GM12878 (cell line): ENCODE measurements around the gene PLP2. TPM values are rescaled to one million over a fixed set of nuclear protein-coding genes. Genes with fewer than 3 reads are reported as not detected.

Experiments used
- CHD1 ChIP-seq: IDR thresholded peaks from 2 replicates; pipeline ENCODE4 v1.6.1; 2012; ENCODE audit warnings: low read depth, low read length, improper control_type of control experiment
- FOXK2 ChIP-seq: fragments of 450-650 bp; IDR thresholded peaks from 2 replicates; pipeline ENCODE4 v1.6.1; 2017; ENCODE audit warnings: mild to moderate bottlenecking, moderate library complexity
- GATAD2B ChIP-seq: fragments of 450-650 bp; conservative IDR thresholded peaks from 2 replicates; pipeline ENCODE4 v1.6.1; 2017; ENCODE audit warnings: low read depth, mild to moderate bottlenecking, moderate library complexity
- HDGF ChIP-seq: fragments of 450-650 bp; IDR thresholded peaks from 2 replicates; pipeline ENCODE4 v1.6.1; 2016; ENCODE audit warnings: antibody characterized with exemption
- KLF5 ChIP-seq: fragments of 450-650 bp; IDR thresholded peaks from 2 replicates; pipeline ENCODE4 v1.6.1; 2014; ENCODE audit warnings: mild to moderate bottlenecking; ENCODE audit not compliant: partially characterized antibody
- MTA2 ChIP-seq: fragments of 450-650 bp; IDR thresholded peaks from 2 replicates; pipeline ENCODE4 v1.6.1; 2016; ENCODE audit warnings: low read depth, mild to moderate bottlenecking, moderate library complexity
- MTA3 ChIP-seq: IDR thresholded peaks from 2 replicates; pipeline ENCODE4 v1.6.1; 2012; ENCODE audit warnings: low read length, inconsistent platforms, borderline replicate concordance
- RAD51 ChIP-seq: fragments of 450-650 bp; IDR thresholded peaks from 2 replicates; pipeline ENCODE4 v1.6.1; 2016; ENCODE audit warnings: moderate library complexity, mild to moderate bottlenecking, inconsistent platforms
- RELA ChIP-seq: fragments of 450-650 bp; IDR thresholded peaks from 2 replicates; pipeline ENCODE4 v1.8.0; 2014; ENCODE audit warnings: borderline replicate concordance; ENCODE audit not compliant: partially characterized antibody
- SIX5 ChIP-seq: IDR thresholded peaks from 2 replicates; pipeline ENCODE4 v1.6.1; 2011; ENCODE audit warnings: mild to moderate bottlenecking, low read depth, low read length, moderate library complexity; ENCODE audit not compliant: severe bottlenecking
- SMC3 ChIP-seq: IDR thresholded peaks from 2 replicates; pipeline ENCODE4 v1.6.1; 2011; ENCODE audit warnings: low read length, improper control_type of control experiment, borderline replicate concordance
- SREBF1 ChIP-seq: IDR thresholded peaks from 2 replicates; pipeline ENCODE4 v1.6.1; 2012; ENCODE audit warnings: mild to moderate bottlenecking, low read length
- STAT1 ChIP-seq: fragments of 450-650 bp; conservative IDR thresholded peaks from 2 replicates; pipeline ENCODE4 v1.6.1; 2014; ENCODE audit warnings: antibody characterized with exemption, mild to moderate bottlenecking
- ZNF217 ChIP-seq: fragments of 450-650 bp; IDR thresholded peaks from 2 replicates; pipeline ENCODE4 v1.6.1; 2017; ENCODE audit warnings: antibody characterized with exemption, mild to moderate bottlenecking
- polyA plus RNA-seq, 11 experiments: library from polyadenylated mRNA; depleted of rRNA in 4 of 11; unstranded in 6 of 11; stranded (reverse) in 5 of 11; fragments of >200 nt; fragmentation: Nextera tagmentation in 4 of 11; fragmentation: Illumina TruSeq in 1 of 11; extraction: Ambion mirVana in 4 of 11; extraction: Trizol in 1 of 11; gene quantifications; 1 replicate in 1 of 11; 2 replicates in 10 of 11; pipeline versions ENCODE4 v1.2.1 to v1.2.3, GENCODE V29; 2011 to 2016; ENCODE audit warnings: inconsistent platforms in 2 of 11, missing spikeins in 2 of 11, low read depth in 1 of 11
- total RNA-seq, 4 experiments: library from RNA; depleted of rRNA in 3 of 4; stranded (reverse); fragments of >200 nt in 3 of 4; fragmentation: Illumina TruSeq in 1 of 4; extraction: Trizol in 1 of 4; gene quantifications; 2 replicates each; pipeline versions ENCODE4 v1.2.1 to v1.2.3, GENCODE V29; 2013 to 2021
- TF ChIP-seq, protein P1 (sequence below): fragments of 150-350 bp; IDR thresholded peaks from 2 replicates; pipeline ENCODE4 v1.6.1; 2014; ENCODE audit warnings: mild to moderate bottlenecking, low read depth, low read length

Gene PLP2
- total and polyA plus RNA-seq, 10 of the 15 experiments (the other 5 are each of a cell fraction or from before 2014, with no cell fraction given) = 56.6 to 177 (median 99.3) TPM

DNA sequence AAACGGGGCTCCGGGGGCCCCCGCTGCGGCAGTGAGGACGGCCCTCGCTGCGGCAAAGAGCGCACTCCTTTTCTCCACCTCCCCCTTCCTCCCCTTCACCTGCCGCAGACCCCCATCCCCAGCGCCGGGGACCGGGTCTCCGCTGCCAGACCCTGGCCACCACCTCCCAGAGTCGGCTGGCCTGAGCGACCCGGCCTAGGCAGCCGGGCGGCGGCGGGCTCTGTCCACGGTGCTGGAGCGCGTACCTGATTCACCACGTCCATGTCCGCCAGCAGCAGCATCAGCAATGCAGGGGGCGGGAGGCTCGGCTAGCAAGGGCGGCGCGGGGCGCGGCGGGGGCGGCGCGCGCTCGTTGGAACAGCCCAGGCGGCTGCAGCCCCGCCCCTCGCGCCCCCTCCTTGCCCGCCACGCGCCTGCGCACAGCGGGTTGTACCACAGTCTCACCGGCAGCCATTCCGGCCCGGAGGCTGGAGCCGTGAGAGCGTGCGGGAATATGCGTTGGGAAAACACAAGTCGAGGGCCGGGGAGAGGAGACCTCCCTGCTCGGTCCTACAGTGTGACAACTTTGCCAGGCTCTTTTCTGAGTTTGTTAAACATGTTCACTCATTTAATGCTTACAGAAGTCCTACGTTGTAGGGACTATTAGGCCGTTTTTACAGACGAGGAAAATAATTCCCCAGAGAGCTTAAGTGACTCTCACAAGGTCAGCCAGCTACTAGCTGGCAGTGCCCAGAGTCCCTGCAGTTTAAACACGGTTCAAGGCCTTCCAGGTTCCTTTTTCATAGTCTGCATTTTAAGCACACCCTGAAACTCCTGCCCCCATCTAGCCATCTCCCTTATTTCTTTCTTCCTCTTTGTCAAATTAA lies 28.4 kb downstream of the PLP2 start, which contains the start of gene SYP (continued):
- TF ChIP-seq SMC3 = no peak
- no peak for TF ChIP-seq HDGF
- TF ChIP-seq RELA = no peak
- no peak for TF ChIP-seq MTA2
- TF ChIP-seq SREBF1 = no peak
- TF ChIP-seq CHD1 = no peak
- no peak for TF ChIP-seq RAD51
- TF ChIP-seq KLF5 = peak; percentile 47
- no peak for TF ChIP-seq FOXK2
- TF ChIP-seq MTA3 = no peak
- TF ChIP-seq, protein P1, sequence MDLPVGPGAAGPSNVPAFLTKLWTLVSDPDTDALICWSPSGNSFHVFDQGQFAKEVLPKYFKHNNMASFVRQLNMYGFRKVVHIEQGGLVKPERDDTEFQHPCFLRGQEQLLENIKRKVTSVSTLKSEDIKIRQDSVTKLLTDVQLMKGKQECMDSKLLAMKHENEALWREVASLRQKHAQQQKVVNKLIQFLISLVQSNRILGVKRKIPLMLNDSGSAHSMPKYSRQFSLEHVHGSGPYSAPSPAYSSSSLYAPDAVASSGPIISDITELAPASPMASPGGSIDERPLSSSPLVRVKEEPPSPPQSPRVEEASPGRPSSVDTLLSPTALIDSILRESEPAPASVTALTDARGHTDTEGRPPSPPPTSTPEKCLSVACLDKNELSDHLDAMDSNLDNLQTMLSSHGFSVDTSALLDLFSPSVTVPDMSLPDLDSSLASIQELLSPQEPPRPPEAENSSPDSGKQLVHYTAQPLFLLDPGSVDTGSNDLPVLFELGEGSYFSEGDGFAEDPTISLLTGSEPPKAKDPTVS = no peak
- no peak for TF ChIP-seq ZNF217
- TF ChIP-seq SIX5 = no peak
- TF ChIP-seq GATAD2B = peak; percentile 65; the same call in 1 of the 2 replicates
- TF ChIP-seq STAT1 = no peak
